Head of caudate nucleus (tissue), 42 donors: ENCODE measurements around the gene CIB4.
"Not testable (repeated sequence)": the region's sequence is repeated elsewhere in the genome, so short reads cannot be mapped to it uniquely, and the experiment has no call there.

ENCODE experiments used
- DNase-seq, 42 donors: peaks; one replicate each; pipeline versions ENCODE4 v3.0.0 to v3.0.0-alpha.2; 2020 to 2021; ENCODE audit warnings: mixed read lengths in 7 of 42
- intact Hi-C: fragments of 100-400 bp; cut with DNase I; formaldehyde crosslinking; loops from one replicate; pipeline ENCODE4 v1.15.0; 2022

CIB4 gene

DNA sequence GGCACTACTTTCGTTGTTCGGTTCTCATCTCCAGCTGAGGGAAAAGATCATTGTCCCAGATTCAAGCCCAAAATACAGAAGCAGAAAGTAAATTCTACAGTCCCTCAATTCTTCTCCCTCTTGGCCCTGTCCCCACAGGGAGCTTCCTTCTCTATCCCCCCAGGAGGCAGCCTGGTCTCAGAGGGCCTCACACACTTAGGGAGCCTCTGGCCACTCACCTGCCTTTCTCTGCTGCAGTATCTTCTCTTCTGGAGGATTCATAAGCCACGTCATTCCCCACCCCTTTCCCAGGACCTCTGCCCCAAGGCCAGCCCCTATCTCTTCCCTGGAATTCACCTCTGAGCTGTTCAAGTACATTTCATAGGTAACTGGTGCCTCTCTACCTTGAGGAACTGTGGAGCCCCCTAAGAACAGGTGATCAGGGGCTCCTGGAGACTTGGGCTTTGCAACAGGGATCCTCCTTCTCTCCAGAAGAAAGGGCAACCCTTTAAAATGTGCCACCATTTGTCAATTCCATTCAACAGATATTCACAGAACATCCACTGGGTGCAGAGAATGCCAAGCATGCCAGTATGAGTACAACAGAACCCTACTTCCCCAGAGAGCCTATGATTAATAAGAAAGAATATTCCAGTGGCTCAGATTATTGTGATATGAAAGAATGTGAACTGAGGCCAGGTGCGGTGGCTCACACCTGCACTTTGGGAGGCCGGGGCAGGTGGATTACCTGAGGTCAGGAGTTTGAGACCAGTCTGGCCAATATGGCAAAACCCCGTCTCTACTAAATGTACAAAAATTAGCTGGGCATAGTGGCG lies 72.9 kb downstream of the CIB4 start:
- peak in 4 of 42 donors; percentile 0 to 22 (median 14) for DNase-seq
- intact Hi-C loops = no loop called here

DNA sequence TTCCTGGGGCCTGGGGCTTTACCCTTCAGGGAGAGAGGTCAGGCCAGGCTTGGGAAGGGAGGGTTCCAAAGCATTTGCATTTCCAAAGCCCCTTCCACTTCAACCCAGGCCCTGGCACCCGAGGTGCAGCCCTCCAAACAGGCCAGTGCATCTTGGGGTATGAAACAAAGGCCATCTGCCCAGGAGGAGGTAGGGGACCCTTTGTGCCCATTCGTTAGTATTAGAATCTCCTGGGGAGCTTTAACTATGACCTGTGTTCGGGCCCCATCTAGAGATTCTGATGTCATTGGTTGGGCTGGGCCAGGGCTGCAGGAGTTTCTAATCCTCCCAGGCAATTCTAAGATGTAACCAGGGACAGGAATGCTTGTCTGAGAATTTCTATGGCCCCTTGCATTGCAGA lies 73.6 kb downstream of the CIB4 start:
- intact Hi-C loops = no loop called here
- DNase-seq = peak in 2 of 42 donors; percentile 5 to 6

DNA sequence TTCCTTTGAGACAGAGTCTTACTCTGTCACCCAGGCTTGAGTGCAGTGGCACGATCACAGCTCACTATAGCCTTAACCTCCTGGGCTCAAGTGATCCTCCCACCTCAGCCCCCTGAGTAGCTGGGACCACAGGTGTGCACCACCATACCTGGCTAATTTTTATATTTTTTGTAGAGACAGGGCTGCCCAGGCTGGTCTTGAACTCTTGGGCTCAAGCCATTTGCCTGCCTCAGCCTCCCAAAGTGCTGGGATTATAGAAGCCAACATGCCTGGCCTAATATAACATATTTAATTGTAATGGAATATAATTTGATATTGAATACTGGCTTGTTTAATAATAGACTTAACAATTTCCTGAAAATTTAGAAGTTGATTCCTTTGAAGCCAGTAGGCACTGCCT lies 74.4 kb downstream of the CIB4 start:
- DNase-seq, intact Hi-C loops: not testable (repeated sequence)

DNA sequence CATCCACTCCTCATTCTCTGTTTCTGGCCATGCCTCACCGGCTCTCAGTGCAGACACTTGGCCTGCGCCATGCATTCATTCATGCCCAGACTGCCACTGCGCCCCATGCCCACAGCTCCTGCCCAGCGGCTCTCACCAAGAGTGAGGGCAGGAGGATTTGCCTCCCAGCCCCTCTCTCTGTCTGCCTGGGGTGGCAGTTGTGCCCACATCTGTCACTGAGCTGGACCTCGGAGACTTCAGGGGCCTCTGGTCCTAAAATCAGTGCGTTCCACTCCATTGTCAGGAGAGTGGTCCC lies 75.1 kb downstream of the CIB4 start:
- no peak for DNase-seq
- intact Hi-C loops = no loop called here

DNA sequence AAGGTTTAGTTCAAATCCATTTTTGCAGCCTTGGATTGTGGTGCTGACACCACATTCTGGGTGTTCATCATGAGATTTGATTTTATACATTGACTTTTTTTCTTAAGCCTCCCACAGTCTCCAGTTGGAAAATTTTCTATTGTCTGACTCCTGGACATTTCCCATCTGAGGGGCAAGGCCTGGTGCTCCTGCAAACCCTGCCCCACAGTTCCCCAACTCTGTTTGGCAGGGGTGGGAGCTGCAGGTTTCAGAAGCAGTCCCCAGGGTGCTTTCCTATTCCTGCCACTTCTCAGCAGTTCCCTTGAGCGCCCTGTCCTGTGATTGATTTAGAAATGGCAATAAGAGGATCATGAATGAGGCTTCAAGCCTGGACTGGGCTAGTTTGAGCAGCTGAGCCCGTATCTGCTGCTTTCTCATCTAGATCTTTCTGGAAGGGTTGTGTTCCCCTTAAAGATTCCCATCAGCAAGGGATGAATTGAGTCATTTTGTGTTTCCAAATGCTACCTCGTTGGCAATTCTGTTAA lies 77.0 kb downstream of the CIB4 start:
- intact Hi-C loops = no loop called here
- DNase-seq = peak in 3 of 42 donors; percentile 2 to 5 (median 3)

DNA sequence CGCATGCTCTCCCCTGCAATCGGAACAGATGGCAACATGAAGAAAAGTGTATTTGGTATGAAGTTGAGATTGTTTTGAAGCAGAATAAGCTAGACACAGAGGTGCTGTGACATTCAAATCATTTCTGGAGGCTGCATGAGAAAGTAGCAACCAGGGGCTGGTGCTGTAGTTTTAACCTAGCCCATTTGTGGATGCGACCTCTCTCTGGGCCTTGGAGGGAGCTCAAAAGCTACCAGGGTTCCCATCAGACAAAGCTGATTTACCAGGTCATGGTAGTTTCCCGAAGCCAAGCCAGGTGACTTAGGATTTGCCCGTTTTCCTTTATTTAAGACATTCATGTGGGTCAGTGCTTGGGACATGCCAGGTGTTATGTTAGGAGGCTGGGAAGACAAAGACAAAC lies 77.5 kb downstream of the CIB4 start:
- DNase-seq = no peak
- intact Hi-C loops = no loop called here

DNA sequence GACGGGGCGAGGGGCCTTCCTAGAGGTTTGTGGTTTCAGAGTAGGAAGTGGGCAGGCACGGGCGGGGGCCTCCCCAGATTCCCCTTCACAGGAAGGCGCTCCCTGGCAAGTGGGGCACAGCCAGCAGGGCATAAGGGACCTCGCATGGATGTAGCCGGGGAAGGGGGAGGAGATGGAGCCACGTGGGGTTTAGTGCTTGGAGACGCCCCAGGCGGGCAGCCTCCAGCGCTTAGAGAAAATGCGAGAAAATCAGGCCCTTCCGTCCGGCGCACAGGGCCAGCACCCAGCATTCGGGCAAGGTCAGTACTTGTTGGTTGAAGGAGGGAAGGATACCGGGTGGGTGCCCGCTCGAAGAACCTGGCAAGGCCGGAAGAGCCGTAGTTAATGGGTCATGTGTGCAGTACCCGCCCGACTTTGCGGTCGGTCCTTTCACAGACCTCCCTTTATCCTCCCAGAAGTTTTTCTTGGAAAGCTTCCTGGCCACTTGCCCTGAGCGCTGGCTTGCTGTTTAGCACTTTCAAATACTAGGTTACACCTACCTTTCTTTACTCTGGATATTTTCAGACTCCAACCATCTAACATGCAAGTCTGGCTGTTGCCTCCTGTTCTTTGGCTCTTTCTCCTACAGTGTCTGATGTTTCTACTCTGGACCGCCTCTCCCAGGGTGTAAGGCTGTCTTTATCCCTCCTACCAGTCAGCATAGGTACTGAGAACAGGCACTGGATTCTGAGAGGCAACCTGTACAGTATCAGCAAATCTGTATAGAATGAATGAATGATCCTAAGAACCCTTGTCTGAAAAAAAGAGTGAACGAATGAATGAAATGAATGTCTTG lies 78.1 kb downstream of the CIB4 start:
- peak in 6 of 42 donors; percentile 19 to 40 (median 28) for DNase-seq
- intact Hi-C loops = no loop called here

DNA sequence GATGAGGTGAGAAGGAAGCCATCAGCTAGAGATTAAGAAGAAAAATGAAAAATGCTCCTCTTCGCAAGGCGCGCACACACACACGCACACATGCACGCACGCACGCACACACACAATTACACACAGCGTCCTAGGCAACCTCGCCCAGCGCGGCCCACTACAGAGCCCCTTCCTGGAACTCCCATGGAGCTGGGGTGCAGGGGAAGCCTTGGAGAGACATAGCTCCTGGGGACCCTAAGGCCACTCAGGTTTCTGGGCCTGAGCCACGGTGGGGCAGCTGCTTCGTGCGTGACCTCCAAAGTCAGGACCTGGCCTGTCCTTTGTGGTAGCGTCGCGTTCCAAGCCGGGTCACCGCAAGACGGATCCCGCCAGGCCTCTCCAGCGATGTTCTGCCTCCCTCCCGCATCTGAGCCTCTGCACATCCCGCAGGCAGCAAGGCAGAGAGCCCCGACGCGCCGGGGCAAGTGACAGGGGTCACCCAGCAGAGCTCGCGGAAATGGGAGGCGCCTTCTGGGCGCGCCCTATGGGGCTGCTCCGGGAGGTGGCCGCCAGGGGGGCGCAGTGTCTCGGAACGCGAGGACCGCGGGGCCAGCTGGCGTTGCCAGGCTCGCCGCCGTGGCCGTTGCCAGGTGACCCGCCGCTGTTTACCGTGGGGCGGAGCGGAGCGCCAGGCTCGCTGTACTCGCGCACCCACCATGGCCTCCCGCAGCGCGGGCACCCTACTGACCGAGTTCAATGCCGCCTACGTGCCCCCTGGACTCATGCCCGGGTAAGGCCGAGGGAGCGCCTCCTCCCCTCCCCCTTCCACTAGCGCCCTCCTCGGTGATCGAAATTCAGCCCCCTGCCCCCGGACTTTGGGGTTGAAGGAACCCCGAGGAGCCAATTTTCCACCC lies 79.0 kb downstream of the CIB4 start:
- intact Hi-C loops = no loop called here
- DNase-seq = peak in 3 of 42 donors; percentile 11 to 41 (median 17)

DNA sequence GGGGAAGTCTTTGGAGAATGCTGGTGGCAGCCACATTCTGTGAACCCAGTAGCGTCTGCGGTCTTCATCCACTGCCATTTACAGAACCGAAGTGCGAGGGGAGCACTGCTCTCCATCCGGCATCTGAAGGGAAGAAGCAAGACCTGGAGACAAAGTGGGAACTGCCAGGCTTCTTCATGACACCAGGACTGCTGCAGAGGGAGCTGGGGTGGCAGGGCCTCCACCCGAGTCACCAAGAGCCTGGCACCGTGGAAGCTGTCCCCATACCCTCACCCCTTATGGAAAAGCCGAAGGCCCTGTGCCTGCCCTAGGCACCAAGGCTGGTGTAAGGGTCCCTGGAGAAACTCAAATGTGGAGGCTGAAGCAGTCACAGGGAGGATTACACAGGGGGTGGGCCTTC lies 79.8 kb downstream of the CIB4 start:
- no peak for DNase-seq
- intact Hi-C loops = no loop called here

DNA sequence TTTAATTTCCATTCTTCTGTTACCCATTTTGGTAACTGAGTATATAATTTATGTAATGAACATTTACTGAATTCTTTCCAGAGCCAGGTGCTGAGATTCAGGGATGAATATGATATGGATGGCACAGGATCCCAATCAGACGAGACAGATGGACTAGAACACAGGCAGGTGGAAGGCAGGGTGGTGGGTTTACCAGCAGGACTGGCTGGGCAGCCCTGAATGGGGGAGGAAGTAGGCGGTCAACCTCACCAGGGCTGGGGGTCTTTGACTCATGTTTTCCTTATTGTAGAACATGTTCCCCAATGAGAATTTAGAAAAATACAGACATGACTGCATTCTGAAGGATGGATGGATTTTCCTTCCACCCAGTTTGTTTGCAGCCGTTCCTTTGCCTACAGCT lies 80.3 kb downstream of the CIB4 start:
- DNase-seq = no peak
- intact Hi-C loops = no loop called here

DNA sequence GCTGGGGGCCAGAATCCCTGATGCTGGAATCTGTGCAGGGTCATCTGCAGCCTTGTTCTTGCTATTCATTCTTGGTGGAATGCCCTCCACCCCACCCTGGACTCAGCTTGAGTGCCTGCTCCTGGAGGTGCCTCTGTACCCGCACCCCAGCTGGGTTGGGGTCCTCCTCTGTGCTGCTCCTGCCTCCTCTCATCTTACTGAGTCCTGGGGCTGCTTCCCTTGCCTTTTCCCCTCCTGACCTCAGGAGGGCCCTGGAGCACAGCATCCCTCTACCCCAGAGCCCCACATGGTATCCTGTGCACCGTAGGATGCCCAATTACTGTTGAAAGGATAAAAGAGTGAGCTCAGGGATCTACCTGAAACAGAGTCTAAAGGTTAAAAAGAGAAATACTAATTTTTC lies 81.6 kb downstream of the CIB4 start:
- no peak for DNase-seq
- intact Hi-C loops = no loop called here

DNA sequence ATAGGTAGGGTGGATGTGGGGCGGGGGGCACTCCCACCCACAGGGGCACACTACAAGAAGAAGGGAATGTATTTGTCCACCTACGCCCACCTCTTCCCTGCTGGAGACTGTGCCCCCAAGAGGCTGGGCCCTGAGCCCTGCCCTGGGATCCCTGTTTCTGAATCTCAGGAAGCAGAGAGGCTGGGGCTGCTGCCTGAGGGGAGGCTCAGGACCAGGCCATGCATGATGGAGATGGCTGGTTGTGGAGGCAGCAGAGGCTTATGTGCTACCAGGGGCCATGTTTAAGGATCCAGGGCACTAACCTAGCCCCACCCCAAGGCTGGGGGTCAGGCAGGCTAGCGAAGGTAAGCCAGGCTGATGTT lies 82.1 kb downstream of the CIB4 start:
- intact Hi-C loops = no loop called here
- no peak for DNase-seq

DNA sequence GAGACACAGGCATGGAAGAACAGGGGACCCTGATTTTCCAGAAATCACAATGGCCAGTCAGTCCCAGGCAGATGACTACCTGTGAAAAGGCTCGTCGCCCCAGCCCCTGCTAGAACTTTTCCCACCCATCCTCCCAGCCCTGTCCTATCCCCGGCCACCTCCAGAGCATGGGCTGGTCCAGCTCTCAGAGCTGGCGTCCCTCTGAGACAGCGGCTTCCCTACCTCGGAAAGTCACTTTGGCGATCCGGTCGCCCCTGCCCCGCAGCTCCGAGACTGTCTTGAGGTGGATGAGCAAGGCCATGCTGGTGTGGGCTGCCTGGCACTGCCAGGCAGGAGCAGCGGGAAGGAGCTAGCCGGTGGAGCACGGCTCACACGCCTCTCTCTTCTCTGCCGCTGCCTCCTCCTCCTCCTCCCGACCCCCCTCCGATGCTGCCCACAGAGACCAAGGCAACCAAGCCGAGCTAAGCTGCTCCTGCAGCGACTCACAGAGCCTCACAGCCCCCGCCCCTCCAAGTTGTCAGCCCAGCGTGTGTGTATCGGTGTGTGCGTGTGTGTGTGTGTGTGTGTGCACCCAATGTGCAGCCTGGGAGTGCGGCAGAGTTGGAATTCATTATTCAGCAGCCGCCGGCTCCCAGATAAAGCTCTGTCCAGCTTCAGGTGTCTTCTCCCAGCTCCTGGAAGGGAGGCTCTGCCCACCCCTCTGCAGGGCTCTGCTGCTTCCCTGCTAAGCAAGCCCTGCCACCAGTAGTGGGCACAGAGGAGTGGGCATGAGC lies 82.7 kb downstream of the CIB4 start:
- intact Hi-C loops = no loop called here
- peak in 40 of 42 donors; percentile 17 to 81 (median 55) for DNase-seq

DNA sequence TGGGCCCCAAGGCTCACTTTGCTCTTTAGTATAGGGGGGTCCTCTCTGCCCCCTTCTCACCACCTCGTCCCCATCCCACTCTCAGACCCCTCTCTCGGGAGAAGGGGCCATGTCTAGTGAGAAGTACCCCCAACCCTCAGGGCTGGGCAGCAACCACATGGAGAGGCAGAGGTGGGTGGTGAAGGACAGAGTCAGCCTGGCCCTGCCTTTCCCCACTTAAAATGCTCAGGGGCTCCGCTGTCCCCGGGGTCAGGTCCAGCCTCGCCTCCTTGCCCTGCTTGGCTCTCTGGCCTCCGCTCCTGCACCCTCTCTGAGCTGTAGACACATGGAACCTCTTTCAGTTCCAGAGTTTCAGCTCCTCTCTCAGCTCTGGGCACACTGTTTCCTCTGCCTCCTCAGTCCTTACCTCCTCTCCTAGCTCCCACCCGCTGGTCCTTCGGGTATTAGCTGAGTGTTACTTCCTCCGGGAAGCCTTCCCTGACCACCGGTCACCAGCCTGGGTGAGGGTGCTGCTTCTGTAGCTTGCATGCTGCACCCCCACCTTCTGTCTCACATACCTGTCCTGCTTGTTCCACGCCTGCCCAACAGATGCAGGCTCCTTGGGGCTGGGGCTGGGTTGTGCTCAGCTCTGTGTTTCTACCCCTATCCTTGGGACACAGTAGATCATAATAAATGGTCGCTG lies 83.8 kb downstream of the CIB4 start:
- intact Hi-C loops = no loop called here
- peak in 1 of 42 donors; percentile 12 for DNase-seq

DNA sequence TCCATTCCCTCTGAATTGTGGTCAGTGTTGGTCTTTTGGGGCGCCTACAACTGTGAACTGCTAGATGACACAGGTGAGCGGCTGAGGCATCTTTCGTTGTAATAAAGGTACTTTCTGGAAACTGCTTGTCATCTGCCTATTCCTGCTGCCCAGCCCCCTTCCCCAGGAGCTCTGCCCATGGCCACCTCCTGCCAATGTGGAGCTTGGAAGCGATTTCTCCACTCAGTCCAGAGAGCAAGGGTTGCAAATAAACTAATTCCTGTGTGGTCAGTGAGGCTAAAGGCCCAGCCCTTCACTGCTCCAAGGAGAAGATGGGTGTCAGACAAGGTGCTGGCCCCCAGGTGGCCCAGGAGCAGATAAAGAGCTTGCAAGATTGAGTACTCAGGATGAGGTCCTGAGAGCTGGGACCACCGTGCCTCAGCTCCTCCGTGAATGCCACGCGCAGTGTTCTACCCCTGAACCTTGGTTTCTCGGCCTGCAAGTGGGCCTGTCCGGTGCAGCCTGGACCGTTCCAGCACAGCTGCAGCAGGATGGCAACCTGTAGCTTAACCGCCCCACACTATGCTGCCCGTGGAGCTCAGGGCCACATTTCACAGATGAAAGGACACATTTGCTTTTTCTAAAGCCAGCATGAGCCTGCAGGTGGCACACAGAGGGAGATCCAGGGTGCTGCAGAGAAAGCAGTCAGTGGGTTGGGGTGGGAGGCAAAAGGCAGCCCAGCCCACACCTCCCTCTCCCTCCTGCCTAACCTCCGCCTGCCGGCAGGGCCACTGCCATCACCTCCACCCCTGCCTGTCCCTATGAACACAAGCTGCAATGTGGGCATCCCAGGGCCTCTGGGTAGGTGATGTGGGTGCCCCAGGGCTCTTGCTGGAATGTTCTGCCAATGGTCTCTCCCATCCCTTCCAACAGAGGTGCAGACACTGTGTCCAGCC lies 84.6 kb downstream of the CIB4 start:
- DNase-seq = peak in 4 of 42 donors; percentile 14 to 54 (median 42)
- intact Hi-C loops = no loop called here

DNA sequence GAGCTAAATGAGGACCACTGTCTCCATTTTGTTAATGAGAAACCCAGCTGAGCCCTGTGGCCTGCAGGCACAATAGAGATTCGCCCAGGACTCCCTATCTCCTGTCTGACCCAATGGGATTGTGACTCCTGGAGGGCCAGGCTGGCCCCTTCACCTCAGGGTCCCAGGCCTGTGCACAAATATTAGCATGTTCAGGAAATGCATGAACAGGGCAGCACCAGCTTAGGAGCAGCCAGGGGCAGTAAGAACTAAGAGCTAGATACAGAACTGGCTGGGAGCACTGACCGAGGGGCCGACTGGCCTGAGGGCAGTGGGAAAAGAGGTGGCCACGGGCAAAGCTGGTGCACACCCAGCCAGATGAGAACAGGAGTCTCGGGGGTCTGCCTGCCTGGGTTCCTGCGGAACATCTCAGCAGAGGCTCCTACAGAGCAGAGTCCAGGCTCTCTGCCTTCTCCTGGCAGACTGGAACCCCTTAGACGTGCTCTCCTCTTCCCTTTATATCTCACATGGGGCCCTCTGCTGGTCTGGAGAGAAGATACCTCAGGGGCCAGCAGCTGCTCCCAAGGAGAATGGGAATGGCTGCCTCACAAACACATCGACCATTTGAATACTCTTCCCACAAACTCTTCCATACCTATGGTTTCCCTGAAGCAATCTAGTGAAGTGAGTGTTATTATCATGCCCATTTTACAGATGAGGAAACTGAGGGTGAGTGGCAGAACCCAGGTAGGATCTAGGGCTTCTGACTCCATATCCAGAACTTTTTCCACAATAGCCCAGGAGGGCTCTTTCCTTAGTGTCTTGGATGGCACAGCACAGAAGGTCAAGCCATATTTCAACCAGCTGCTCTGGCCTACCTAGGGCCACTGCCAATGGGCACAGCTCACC lies 85.7 kb downstream of the CIB4 start:
- DNase-seq = peak in 1 of 42 donors; percentile 7
- intact Hi-C loops = no loop called here
